Mesothelial cell of epicardium (in vitro differentiated cells): ENCODE data around the gene GEMIN5. TPM values are rescaled to one million over a fixed set of nuclear protein-coding genes. Genes with fewer than 3 reads are reported as not detected.
"Not testable (repeated sequence)": the region's sequence is repeated elsewhere in the genome, so short reads cannot be mapped to it uniquely, and the experiment has no call there.

ENCODE experiments used
- DNase-seq, 2 experiments: peaks; one replicate each; pipeline ENCODE4 v3.0.0; 2021; ENCODE audit warnings: low spot score in 2 of 2; ENCODE audit not compliant: unreplicated experiment in 2 of 2
- H3K27ac Mint-ChIP-seq: 2 replicates; pipeline ENCODE4 v1.8.0; 2021; ENCODE audit warnings: mixed read lengths
- H3K27me3 Mint-ChIP-seq: 2 replicates; pipeline ENCODE4 v1.8.0; 2021; ENCODE audit warnings: low read depth, mixed read lengths
- H3K36me3 Mint-ChIP-seq: 2 replicates; pipeline ENCODE4 v1.8.0; 2021; ENCODE audit warnings: mixed read lengths
- H3K4me1 Mint-ChIP-seq: 2 replicates; pipeline ENCODE4 v1.8.0; 2021; ENCODE audit warnings: mixed read lengths
- H3K4me3 Mint-ChIP-seq: 2 replicates; pipeline ENCODE4 v1.8.0; 2021; ENCODE audit warnings: mild to moderate bottlenecking, moderate library complexity, mixed read lengths
- H3K9me3 Mint-ChIP-seq: 2 replicates; pipeline ENCODE4 v1.8.0; 2021; ENCODE audit warnings: mixed read lengths
- CTCF ChIP-seq: fragments of 200-600 bp; sonication (generic); IDR thresholded peaks from one replicate; pipeline ENCODE4 v1.5.0; 2021; ENCODE audit warnings: antibody characterized with exemption; ENCODE audit not compliant: unreplicated experiment
- total RNA-seq: library from RNA; stranded (reverse); gene quantifications from 3 replicates; pipeline ENCODE4 v1.2.1, GENCODE V29; 2021

Gene GEMIN5, protein sequence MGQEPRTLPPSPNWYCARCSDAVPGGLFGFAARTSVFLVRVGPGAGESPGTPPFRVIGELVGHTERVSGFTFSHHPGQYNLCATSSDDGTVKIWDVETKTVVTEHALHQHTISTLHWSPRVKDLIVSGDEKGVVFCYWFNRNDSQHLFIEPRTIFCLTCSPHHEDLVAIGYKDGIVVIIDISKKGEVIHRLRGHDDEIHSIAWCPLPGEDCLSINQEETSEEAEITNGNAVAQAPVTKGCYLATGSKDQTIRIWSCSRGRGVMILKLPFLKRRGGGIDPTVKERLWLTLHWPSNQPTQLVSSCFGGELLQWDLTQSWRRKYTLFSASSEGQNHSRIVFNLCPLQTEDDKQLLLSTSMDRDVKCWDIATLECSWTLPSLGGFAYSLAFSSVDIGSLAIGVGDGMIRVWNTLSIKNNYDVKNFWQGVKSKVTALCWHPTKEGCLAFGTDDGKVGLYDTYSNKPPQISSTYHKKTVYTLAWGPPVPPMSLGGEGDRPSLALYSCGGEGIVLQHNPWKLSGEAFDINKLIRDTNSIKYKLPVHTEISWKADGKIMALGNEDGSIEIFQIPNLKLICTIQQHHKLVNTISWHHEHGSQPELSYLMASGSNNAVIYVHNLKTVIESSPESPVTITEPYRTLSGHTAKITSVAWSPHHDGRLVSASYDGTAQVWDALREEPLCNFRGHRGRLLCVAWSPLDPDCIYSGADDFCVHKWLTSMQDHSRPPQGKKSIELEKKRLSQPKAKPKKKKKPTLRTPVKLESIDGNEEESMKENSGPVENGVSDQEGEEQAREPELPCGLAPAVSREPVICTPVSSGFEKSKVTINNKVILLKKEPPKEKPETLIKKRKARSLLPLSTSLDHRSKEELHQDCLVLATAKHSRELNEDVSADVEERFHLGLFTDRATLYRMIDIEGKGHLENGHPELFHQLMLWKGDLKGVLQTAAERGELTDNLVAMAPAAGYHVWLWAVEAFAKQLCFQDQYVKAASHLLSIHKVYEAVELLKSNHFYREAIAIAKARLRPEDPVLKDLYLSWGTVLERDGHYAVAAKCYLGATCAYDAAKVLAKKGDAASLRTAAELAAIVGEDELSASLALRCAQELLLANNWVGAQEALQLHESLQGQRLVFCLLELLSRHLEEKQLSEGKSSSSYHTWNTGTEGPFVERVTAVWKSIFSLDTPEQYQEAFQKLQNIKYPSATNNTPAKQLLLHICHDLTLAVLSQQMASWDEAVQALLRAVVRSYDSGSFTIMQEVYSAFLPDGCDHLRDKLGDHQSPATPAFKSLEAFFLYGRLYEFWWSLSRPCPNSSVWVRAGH (N-terminal part only)
- 21.9 to 25.0 TPM (median 22.0 TPM) in 3 replicates for total RNA-seq

DNA sequence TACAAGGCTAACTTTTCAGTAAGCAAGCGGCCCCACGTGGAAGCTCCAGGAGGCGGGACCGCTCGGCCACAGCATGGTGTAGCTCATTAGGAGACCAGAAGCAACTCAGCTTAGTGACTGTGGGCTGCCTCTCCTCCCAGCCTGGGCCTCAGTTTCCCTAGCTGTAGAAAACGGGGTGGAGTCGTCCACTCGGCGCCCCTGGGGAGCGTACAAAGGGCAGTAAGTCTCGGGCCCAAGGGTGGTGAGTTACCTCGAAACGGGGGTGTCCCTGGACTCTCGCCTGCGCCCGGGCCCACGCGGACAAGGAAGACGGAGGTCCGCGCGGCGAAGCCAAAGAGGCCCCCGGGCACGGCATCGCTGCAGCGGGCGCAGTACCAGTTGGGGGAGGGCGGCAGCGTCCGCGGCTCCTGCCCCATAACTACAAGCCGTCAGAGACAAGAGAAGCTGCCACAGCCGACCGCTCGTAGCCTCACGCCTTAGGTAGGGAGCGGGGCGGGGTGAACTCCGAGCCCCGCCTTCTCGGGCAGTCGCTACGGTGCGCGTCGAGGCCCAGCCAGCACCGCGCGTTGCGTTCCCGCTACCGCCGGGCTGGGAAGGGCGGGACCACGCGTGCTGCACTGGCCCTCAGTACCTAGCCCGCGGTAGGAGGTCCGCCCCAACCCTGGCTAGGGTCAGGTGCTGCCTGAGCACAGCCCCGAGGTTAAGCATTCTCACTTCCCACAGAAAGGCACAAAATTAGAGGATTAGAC lies at the start of gene GEMIN5:
GEMIN5 (minus strand) TSS at position 494 of the 749 bp plus-strand sequence; CDS start at position 416, 78 bp downstream.
- no peak for TF ChIP-seq CTCF
- H3K27ac Mint-ChIP-seq: peak within 1 kb of the TSS; percentile 87
- H3K4me1 Mint-ChIP-seq: peaks cover 28% of the 10 kb centered on the region
- peak; percentile 66 to 81 for DNase-seq
- H3K4me3 Mint-ChIP-seq: peak within 1 kb of the TSS; percentile 89
- H3K27me3 Mint-ChIP-seq: no peaks in the 10 kb centered on the region
- no peaks in the 10 kb centered on the region for H3K9me3 Mint-ChIP-seq
- H3K36me3 Mint-ChIP-seq: peaks cover 17% of the 10 kb centered on the region

GRCh38 chr5:154986151-154986550 lies 48.1 kb upstream of the GEMIN5 start:
- Mint-ChIP-seq H3K36me3 (peaks cover 3% of the 10 kb centered on the region), H3K4me1 (no peaks in the 10 kb centered on the region), H3K4me3 (no peak overlapping the region), H3K27ac (no peak overlapping the region), H3K27me3 (peaks cover 5% of the 10 kb centered on the region), H3K9me3 (peaks cover 9% of the 10 kb centered on the region)
- no peak for TF ChIP-seq CTCF
- DNase-seq: no peak

DNA sequence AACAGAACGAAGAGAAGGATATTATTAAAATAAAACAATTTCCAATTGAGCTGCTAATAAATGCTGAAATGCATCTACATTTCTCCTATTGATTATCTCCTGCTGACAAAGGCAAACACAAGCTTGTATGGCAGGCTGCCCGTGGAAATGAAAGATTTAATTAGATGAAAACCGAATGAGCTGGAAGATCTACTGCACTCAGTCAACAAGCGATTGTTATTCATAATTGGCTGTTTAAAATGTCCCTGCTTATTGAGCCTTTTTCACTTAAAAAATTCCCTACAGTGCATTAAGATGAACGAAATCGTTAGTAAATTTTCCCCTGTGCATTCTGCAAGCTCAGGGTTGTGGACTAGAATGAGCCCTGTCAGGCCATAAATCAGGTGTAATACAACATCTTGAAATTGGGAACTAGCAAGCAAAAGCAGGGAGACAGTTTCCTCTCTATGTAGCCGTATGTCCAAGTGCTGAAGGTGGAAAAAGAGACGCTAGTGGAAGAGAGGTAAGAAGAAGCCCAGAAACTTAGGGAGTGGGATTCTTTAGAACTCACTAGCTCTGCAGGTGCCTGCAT lies 47.0 kb upstream of the GEMIN5 start:
- DNase-seq: no peak
- Mint-ChIP-seq H3K4me1 (no peaks in the 10 kb centered on the region), H3K9me3 (peaks cover 9% of the 10 kb centered on the region), H3K36me3 (peaks cover 3% of the 10 kb centered on the region), H3K4me3 (no peak overlapping the region), H3K27ac (no peak overlapping the region), H3K27me3 (peaks cover 5% of the 10 kb centered on the region)
- no peak for TF ChIP-seq CTCF

DNA sequence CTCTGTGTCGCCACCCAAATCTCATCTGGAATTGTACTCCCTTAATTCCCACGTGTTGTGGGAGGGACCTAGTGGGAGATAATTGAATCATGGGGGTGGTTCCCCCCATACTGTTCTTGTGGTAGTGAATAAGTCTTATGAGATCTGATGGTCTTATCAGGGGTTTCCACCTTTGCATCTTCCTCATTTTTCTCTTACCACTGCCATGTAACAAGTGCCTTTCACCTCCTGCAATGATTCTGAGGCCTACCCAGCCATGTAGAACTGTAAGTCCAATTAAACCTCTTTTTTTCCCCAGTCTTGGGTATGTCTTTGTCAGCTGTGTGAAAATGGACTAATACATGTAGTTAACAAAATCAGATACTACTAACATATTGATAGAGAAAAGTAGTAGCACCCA lies 40.3 kb upstream of the GEMIN5 start:
- not testable (repeated sequence) for H3K4me3 Mint-ChIP-seq, H3K4me1 Mint-ChIP-seq, H3K27ac Mint-ChIP-seq, H3K27me3 Mint-ChIP-seq, DNase-seq
- Mint-ChIP-seq H3K9me3 (peaks cover 12% of the 10 kb centered on the region), H3K36me3 (peaks cover 12% of the 10 kb centered on the region)

GRCh38 chr5:154977409-154977808 lies 39.4 kb upstream of the GEMIN5 start:
- no peak for TF ChIP-seq CTCF
- DNase-seq: no peak
- peaks cover 12% of the 10 kb centered on the region for H3K36me3 Mint-ChIP-seq
- peaks cover 8% of the 10 kb centered on the region for H3K9me3 Mint-ChIP-seq
- H3K27ac Mint-ChIP-seq: no peak overlapping the region
- no peak overlapping the region for H3K4me3 Mint-ChIP-seq
- no peaks in the 10 kb centered on the region for H3K27me3 Mint-ChIP-seq
- H3K4me1 Mint-ChIP-seq: no peaks in the 10 kb centered on the region

- not testable (repeated sequence) for H3K27ac Mint-ChIP-seq, H3K4me3 Mint-ChIP-seq, H3K9me3 Mint-ChIP-seq, H3K4me1 Mint-ChIP-seq, DNase-seq, H3K36me3 Mint-ChIP-seq, H3K27me3 Mint-ChIP-seq
These were observed 38.1 kb upstream of the GEMIN5 start for GRCh38 chr5:154976082-154976481.
